PC-3 (cell line): ENCODE results near the gene PCED1B.

Source experiments
- EZH2 ChIP-seq: fragments of 300-600 bp; sonication (generic); IDR thresholded peaks from one replicate; pipeline ENCODE4 v1.6.1; 2017; ENCODE audit warnings: antibody characterized with exemption, mild to moderate bottlenecking, low read length; ENCODE audit not compliant: unreplicated experiment
- TF ChIP-seq, protein P1 (sequence below): fragments of 300-600 bp; sonication (generic); conservative IDR thresholded peaks from 2 replicates; pipeline ENCODE4 v1.5.1; 2017; ENCODE audit warnings: antibody characterized with exemption, low read depth, mild to moderate bottlenecking, low read length

DNA sequence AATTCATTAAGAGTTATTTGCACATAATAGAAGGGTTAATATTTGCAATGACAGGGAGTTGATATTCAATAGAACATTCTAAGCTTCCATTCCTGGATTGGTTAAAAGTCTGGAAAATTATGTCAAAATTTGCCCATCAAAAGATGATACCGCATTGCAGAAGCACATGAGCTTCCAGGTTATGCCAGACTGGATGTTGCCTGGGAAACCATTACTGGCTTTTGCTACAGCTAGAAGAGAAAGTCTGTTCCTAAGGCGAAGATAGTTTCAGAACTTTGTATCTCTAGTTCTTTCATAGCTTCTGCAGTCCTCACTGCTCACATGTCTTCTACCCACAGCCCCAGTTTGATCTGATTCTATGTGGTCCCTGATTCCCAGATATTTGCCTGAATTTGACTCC, 122.8 kb downstream of the PCED1B start:
- TF ChIP-seq, protein P1, sequence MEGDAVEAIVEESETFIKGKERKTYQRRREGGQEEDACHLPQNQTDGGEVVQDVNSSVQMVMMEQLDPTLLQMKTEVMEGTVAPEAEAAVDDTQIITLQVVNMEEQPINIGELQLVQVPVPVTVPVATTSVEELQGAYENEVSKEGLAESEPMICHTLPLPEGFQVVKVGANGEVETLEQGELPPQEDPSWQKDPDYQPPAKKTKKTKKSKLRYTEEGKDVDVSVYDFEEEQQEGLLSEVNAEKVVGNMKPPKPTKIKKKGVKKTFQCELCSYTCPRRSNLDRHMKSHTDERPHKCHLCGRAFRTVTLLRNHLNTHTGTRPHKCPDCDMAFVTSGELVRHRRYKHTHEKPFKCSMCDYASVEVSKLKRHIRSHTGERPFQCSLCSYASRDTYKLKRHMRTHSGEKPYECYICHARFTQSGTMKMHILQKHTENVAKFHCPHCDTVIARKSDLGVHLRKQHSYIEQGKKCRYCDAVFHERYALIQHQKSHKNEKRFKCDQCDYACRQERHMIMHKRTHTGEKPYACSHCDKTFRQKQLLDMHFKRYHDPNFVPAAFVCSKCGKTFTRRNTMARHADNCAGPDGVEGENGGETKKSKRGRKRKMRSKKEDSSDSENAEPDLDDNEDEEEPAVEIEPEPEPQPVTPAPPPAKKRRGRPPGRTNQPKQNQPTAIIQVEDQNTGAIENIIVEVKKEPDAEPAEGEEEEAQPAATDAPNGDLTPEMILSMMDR, result no peak
- TF ChIP-seq EZH2, result no peak
